ENCODE data around the gene GRK3. TPM values are rescaled to one million over a fixed set of nuclear protein-coding genes. Genes with fewer than 3 reads are reported as not detected.

GRK3 gene
- total RNA-seq, 1 donor from 2014 or later = 19.4 TPM

DNA sequence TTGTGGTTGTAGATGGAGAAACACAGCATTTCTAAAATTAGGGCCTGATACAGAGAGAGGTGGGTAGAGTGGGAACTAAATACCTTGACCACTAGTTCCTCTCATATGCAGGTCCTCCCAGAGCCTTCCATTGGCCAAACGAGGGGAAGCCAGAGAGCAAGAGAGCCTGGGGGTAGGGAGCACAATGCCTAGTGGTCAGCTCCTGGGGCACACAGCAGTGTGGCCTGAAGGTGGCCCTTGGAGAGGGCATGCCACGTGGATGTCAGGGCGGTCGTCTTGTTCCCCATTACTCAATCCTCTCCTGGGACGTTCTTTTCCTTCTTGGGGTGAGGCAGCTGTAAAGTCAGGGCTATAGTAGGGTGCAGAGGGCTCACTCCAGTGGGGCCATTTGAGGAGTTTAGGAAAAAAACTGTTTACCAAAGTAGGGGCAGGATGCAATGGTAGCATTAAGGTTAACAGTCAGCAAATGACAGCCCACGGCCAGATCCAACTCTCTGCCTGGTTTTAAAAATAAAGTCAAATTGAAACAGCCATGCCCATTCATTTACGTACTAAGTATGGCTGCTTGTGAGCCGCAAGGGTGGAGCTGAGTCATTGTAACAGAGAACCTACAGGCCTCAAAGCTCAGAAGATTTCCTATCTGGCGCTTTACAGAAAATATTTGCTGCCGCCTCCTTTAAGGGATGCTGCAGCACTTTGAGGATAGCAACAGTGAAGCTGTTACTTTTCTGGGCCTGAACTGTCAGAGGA lies 185.1 kb downstream of the GRK3 start:
- no peak for DNase-seq (ENCODE audit: low read depth, low spot score)
- no peak overlapping the region for H3K27ac Mint-ChIP-seq (ENCODE audit: unreplicated experiment)
- H3K4me3 Mint-ChIP-seq = no peak overlapping the region
- H3K9me3 Mint-ChIP-seq = no peaks in the 10 kb centered on the region
- H3K27me3 Mint-ChIP-seq (ENCODE audit: low read depth) = peaks cover 3% of the 10 kb centered on the region
- H3K4me1 Mint-ChIP-seq = no peaks in the 10 kb centered on the region
- H3K36me3 Mint-ChIP-seq (ENCODE audit: low read depth) = no peaks in the 10 kb centered on the region
- TF ChIP-seq, protein P1, sequence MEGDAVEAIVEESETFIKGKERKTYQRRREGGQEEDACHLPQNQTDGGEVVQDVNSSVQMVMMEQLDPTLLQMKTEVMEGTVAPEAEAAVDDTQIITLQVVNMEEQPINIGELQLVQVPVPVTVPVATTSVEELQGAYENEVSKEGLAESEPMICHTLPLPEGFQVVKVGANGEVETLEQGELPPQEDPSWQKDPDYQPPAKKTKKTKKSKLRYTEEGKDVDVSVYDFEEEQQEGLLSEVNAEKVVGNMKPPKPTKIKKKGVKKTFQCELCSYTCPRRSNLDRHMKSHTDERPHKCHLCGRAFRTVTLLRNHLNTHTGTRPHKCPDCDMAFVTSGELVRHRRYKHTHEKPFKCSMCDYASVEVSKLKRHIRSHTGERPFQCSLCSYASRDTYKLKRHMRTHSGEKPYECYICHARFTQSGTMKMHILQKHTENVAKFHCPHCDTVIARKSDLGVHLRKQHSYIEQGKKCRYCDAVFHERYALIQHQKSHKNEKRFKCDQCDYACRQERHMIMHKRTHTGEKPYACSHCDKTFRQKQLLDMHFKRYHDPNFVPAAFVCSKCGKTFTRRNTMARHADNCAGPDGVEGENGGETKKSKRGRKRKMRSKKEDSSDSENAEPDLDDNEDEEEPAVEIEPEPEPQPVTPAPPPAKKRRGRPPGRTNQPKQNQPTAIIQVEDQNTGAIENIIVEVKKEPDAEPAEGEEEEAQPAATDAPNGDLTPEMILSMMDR (conservative IDR thresholded peaks at IDR 0.05) = no peak

DNA sequence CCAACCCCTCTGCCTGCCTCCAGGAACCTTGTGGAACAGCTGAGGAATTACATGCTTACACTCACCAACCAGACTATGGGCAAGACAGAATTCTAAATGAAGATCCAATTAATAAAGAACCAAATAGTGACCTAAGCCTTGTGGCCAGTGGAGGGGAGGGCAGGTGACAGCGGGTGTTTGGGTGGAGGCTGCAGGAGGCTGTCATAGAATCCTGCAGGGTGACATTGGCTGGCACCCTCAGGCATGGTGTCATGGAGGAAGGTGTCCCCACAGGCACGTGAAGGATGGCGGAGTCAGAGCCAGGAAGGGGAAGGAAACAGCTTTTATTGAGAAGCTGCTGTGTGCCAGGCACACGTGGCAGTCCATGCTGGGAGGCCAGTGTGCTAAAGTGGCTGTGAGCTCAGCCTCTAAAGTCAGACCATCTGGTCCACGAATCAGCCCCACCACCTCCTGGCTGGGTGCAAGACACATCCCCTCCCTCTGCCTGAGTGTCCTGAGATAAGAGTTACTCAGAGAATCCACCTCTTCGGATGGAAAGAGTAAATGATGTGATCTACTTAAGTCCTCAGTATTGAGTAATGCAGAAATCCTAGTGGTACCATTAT lies 186.2 kb downstream of the GRK3 start:
- TF ChIP-seq, protein P1 (conservative IDR thresholded peaks at IDR 0.05) = no peak
- Mint-ChIP-seq H3K4me3 (no peak overlapping the region), H3K27ac (ENCODE audit: unreplicated experiment) (no peak overlapping the region), H3K9me3 (no peaks in the 10 kb centered on the region), H3K27me3 (ENCODE audit: low read depth) (peaks cover 3% of the 10 kb centered on the region), H3K4me1 (no peaks in the 10 kb centered on the region), H3K36me3 (ENCODE audit: low read depth) (no peaks in the 10 kb centered on the region)
- DNase-seq (ENCODE audit: low read depth, low spot score) = no peak

DNA sequence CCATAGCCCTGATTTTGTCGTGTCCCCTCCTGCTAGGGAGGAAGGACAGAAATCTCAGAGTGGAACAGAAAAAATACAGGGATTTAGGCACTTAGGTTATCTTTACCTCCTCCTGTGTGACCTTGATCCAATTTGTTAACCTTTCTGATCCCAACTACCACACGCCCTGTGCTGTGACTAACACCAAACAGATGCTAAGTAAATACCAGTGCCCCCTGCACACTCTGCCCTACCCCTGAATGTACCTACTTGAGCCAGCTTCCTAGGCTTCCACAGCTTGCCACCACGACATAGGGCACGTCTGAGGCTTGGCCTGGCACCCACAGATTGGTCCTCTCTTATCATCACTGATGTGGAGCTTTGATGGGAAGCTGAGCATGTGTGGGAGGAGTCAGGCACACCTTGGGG lies 186.7 kb downstream of the GRK3 start:
- Mint-ChIP-seq H3K4me1 (no peaks in the 10 kb centered on the region), H3K27me3 (ENCODE audit: low read depth) (peaks cover 3% of the 10 kb centered on the region), H3K4me3 (no peak overlapping the region), H3K9me3 (no peaks in the 10 kb centered on the region), H3K27ac (ENCODE audit: unreplicated experiment) (peak overlapping the region; percentile 16), H3K36me3 (ENCODE audit: low read depth) (no peaks in the 10 kb centered on the region)
- TF ChIP-seq, protein P1 (conservative IDR thresholded peaks at IDR 0.05) = no peak
- no peak for DNase-seq (ENCODE audit: low read depth, low spot score)

DNA sequence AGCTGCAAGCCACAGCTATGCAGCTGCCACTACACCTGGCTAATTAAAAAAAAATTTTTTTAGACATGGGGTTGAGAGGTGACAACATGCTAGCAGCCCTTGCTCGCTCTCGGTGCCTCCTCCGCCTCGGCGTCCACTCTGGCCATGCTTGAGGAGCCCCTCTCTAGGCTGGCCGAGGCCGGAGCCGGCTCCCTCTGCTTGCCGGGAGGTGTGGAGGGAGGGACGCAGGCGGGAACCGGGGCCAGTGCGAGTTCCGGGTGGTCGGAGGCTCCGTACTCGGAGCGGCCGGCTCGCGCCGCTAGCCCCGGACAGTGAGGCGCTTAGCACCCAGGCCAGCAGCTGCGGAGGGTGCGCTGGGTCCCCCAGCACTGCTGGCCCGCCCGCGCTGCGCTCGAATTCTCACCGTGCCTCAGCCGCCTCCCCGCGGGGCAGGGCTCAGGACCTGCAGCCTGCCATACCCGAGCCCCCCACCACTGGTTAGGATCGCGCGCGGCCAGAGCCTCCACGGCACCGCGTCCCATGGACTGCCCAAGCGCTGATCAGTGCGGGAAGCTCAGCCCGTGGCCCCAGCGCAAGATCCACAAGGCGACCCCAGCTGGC lies 188.2 kb downstream of the GRK3 start:
- no peak for DNase-seq (ENCODE audit: low read depth, low spot score)
- no peaks in the 10 kb centered on the region for H3K36me3 Mint-ChIP-seq (ENCODE audit: low read depth)
- no peaks in the 10 kb centered on the region for H3K4me1 Mint-ChIP-seq

DNA sequence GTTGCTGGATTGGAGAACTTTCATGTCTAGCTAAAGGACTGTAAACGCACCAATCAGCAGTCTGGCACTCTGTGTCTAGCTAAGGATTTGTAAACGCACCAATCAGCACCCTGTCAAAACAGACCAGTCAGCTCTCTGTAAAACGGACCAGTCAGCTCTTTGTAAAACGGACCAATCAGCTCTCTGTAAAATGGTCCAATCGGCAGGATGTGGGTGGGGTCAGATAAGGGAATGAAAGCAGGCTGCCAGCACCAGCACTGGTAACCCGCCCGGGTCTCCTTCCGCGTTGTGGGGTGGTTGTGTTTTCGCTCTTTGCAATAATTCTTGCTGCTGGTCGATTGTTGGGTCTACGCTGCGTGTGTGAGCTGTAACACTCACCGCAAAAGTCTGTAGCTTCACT lies 188.8 kb downstream of the GRK3 start:
- TF ChIP-seq, protein P1 (conservative IDR thresholded peaks at IDR 0.05) = no peak
- Mint-ChIP-seq H3K9me3 (no peaks in the 10 kb centered on the region), H3K27ac (ENCODE audit: unreplicated experiment) (no peak overlapping the region), H3K36me3 (ENCODE audit: low read depth) (no peaks in the 10 kb centered on the region), H3K4me3 (no peak overlapping the region), H3K27me3 (ENCODE audit: low read depth) (peaks cover 3% of the 10 kb centered on the region), H3K4me1 (no peaks in the 10 kb centered on the region)
- no peak for DNase-seq (ENCODE audit: low read depth, low spot score)

More for the DNA sequence above, 188.2 kb downstream of the GRK3 start:
- Mint-ChIP-seq H3K9me3 (no peaks in the 10 kb centered on the region), H3K27ac (ENCODE audit: unreplicated experiment) (no peak overlapping the region), H3K4me3 (no peak overlapping the region), H3K27me3 (ENCODE audit: low read depth) (peaks cover 3% of the 10 kb centered on the region)
- TF ChIP-seq, protein P1 (conservative IDR thresholded peaks at IDR 0.05) = no peak

Data from neural crest cell (in vitro differentiated cells).